Nephron progenitor cell (in vitro differentiated cells): ENCODE measurements around the gene DNM2.
"Not testable (repeated sequence)": the region's sequence is repeated elsewhere in the genome, so short reads cannot be mapped to it uniquely, and the experiment has no call there.

ENCODE experiments used
- DNase-seq: peaks from one replicate; pipeline ENCODE4 v3.0.0; 2021
- H3K27ac Mint-ChIP-seq: 2 replicates; pipeline ENCODE4 v1.8.0; 2021; ENCODE audit warnings: mild to moderate bottlenecking, moderate library complexity, mixed read lengths
- H3K27me3 Mint-ChIP-seq: 2 replicates; pipeline ENCODE4 v1.8.0; 2021; ENCODE audit warnings: mild to moderate bottlenecking, low read depth, mixed read lengths; ENCODE audit not compliant: poor library complexity
- H3K36me3 Mint-ChIP-seq: 2 replicates; pipeline ENCODE4 v1.8.0; 2021; ENCODE audit warnings: low read depth, mixed read lengths
- H3K4me1 Mint-ChIP-seq: 2 replicates; pipeline ENCODE4 v1.8.0; 2021; ENCODE audit warnings: mixed read lengths
- H3K4me3 Mint-ChIP-seq: 2 replicates; pipeline ENCODE4 v1.8.0; 2021; ENCODE audit warnings: mild to moderate bottlenecking, moderate library complexity, mixed read lengths
- H3K9me3 Mint-ChIP-seq: 2 replicates; pipeline ENCODE4 v1.8.0; 2021; ENCODE audit warnings: mild to moderate bottlenecking, moderate library complexity, mixed read lengths
- TF ChIP-seq, protein P1 (sequence below): fragments of 200-600 bp; sonication (generic); IDR thresholded peaks from 2 replicates; pipeline ENCODE4 v1.5.0; 2021; ENCODE audit warnings: antibody characterized with exemption

The DNM2 gene

DNA sequence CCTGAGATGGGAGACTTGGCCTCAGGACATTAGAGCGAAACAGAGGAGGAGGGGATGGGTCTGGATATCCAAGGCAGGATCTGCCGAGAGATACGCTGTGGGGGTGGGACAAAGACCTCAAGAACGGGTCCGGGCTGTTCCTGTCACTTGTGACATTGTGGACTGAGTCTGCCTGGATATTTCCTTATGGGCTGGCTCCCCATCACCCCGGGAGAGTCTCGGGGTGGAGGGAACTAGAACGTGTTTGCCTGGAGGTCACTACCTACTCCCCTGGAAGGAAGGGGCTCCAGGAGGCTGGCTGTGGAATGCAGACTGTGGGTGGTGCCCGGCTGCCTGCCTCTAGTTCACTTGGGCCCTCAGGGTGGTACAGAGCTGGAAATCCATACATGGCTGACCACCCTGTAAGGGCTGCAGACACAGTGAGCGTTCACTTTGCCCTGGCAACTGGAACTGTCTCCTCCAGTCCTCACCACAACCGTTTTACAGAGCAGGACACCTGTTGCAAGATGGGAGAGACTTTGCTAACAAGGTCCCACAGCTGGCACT is 26.4 kb downstream of the DNM2 start:
- Mint-ChIP-seq H3K4me1 (peaks cover 17% of the 10 kb centered on the region), H3K27ac (no peak overlapping the region), H3K4me3 (no peak overlapping the region), H3K36me3 (peaks cover 38% of the 10 kb centered on the region), H3K9me3 (peaks cover 33% of the 10 kb centered on the region), H3K27me3 (no peaks in the 10 kb centered on the region)
- TF ChIP-seq, protein P1, sequence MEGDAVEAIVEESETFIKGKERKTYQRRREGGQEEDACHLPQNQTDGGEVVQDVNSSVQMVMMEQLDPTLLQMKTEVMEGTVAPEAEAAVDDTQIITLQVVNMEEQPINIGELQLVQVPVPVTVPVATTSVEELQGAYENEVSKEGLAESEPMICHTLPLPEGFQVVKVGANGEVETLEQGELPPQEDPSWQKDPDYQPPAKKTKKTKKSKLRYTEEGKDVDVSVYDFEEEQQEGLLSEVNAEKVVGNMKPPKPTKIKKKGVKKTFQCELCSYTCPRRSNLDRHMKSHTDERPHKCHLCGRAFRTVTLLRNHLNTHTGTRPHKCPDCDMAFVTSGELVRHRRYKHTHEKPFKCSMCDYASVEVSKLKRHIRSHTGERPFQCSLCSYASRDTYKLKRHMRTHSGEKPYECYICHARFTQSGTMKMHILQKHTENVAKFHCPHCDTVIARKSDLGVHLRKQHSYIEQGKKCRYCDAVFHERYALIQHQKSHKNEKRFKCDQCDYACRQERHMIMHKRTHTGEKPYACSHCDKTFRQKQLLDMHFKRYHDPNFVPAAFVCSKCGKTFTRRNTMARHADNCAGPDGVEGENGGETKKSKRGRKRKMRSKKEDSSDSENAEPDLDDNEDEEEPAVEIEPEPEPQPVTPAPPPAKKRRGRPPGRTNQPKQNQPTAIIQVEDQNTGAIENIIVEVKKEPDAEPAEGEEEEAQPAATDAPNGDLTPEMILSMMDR = no peak
- no peak for DNase-seq

DNA sequence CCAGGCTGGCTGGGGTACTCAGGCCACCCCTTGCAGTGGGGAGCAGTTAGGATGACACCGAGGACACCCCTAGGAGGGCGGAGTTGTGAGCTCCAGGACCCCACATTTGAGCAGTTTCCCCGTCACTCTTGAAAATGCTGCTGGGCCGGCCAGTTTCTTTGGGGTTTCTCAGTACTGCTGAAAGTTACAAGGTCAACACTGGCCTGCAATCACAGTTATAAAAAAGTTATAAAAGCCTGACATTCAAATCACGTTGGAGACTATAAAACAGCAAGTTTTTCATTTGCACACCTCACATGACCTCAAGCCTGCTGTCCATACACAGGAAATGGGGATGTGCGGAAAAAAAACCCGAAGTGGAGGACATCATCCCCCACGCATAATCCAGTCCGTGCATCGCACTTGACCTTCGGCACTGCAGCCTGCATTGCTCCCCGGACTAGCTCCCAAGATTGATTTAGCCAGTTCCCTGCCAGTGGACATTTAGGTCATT is 27.0 kb downstream of the DNM2 start:
- Mint-ChIP-seq H3K36me3 (peaks cover 34% of the 10 kb centered on the region), H3K9me3 (peaks cover 27% of the 10 kb centered on the region), H3K4me3 (no peak overlapping the region), H3K27ac (no peak overlapping the region), H3K4me1 (peaks cover 17% of the 10 kb centered on the region), H3K27me3 (no peaks in the 10 kb centered on the region)
- TF ChIP-seq, protein P1 = no peak
- DNase-seq = no peak

DNA sequence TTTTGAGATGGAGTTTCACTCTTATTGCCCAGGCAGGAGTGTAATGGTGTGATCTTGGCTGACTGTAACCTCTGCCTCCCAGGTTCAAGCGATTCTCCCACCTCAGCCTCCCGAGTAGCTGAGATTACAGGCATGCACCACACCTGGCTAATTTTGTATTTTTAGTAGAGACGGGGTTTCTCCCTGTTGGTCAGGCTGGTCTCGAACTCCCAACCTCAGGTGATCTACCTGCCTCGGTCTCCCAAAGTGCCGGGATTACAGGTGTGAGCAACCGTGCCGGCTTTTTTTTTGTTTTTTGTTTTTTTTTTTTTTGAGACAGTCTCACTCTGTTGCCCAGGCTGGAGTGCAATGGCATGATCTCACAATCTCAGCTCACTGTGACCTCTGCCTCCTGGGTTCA is 28.6 kb downstream of the DNM2 start:
- not testable (repeated sequence) for DNase-seq, H3K27ac Mint-ChIP-seq, H3K27me3 Mint-ChIP-seq, H3K4me3 Mint-ChIP-seq
- Mint-ChIP-seq H3K36me3 (peaks cover 19% of the 10 kb centered on the region), H3K4me1 (peaks cover 22% of the 10 kb centered on the region), H3K9me3 (peaks cover 12% of the 10 kb centered on the region)

DNA sequence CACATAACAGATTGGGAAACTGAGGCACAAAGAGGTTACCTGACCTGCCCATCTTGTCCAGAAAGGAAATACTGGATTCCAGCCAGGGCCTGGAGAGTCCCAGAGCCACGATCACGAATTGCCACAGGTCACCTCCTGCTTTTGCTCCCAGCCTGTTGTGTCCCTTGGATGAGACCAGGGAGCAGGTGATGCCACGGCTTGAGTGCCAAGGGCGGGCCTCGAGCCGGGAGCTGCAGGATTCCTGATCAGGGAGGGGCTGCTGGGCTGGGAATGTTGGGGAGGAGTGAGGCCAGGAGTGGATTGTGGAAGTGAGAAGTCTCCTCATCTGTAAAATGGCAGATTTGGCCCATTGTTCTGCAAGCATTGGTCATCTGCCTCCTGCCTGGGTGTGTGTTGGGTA is 29.4 kb downstream of the DNM2 start:
- Mint-ChIP-seq H3K36me3 (peaks cover 12% of the 10 kb centered on the region), H3K4me1 (peaks cover 22% of the 10 kb centered on the region), H3K4me3 (no peak overlapping the region), H3K9me3 (peaks cover 4% of the 10 kb centered on the region), H3K27me3 (no peaks in the 10 kb centered on the region), H3K27ac (peak overlapping the region; percentile 83)
- DNase-seq = no peak
- TF ChIP-seq, protein P1 = no peak

DNA sequence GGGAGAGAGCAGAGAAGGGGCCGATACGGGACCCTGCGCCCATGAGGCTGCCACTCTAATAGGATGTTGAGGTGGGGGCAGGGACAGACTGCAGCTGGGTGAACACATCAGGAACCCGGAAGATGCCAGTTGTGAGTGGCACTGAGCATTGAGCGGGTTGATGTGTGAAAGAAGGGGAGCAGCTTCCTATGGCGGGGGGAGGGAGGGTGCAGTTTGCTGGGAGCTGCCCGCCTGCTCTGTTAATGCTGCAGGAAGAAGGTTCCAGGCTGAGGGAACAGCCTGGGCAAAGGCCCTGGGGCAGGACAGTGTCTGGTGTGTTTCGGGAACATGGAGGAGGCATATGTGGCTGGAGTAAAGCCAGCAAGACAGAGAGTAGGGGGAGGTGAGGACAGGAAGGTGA is 29.8 kb downstream of the DNM2 start:
- no peak for DNase-seq
- H3K36me3 Mint-ChIP-seq = peaks cover 8% of the 10 kb centered on the region
- no peaks in the 10 kb centered on the region for H3K27me3 Mint-ChIP-seq
- H3K4me1 Mint-ChIP-seq = peaks cover 22% of the 10 kb centered on the region
- H3K9me3 Mint-ChIP-seq = peaks cover under 1% of the 10 kb centered on the region
- peak overlapping the region; percentile 89 for H3K27ac Mint-ChIP-seq
- no peak overlapping the region for H3K4me3 Mint-ChIP-seq
- TF ChIP-seq, protein P1 = no peak

DNA sequence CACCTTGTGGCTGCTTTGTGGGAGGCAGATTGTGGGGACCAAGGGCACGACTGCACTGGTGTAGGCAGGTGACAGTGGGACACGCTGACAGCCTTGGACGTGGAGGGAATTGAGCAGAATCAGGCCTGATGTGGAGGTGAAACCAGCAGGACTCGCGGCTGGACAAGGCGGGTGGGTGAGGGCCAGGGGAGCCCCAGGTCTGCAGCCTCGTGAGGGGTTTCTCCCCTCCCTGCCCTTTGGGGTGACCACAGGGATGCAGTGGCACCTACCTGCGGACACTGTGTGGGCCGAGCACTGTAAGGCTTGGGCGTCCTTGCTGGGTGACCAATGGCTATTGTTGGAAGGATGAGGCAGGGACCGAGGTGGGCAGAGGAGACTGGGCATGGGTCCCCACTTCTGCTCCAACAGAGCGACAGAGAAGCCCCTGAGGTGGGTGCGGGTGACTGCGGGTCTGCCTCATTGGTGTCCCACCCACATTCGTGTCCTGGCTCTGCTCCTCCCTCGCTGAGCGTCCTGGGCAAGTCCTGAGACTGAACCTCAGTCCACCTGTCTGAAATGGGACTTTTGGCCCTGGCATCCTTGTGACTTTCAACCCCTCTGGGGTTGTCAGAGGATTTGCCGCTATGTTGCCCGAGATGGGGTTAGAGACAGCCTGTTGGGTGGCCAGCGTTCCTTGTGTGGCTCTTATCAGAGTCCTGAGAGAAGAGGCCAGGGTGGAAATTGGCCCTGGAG is 30.5 kb downstream of the DNM2 start:
- peaks cover 7% of the 10 kb centered on the region for H3K36me3 Mint-ChIP-seq
- peaks cover 22% of the 10 kb centered on the region for H3K4me1 Mint-ChIP-seq
- peak overlapping the region; percentile 89 for H3K27ac Mint-ChIP-seq
- TF ChIP-seq, protein P1 = no peak
- H3K4me3 Mint-ChIP-seq = no peak overlapping the region
- no peaks in the 10 kb centered on the region for H3K27me3 Mint-ChIP-seq
- DNase-seq = no peak
- H3K9me3 Mint-ChIP-seq = no peaks in the 10 kb centered on the region
